Amygdala (tissue), 56 donors: ENCODE results near the gene GPR152.
"Not testable (repeated sequence)": the region's sequence is repeated elsewhere in the genome, so short reads cannot be mapped to it uniquely, and the experiment has no call there.

Source experiments
- DNase-seq, 56 donors: peaks; one replicate each; lab custom pipeline; 2025; lab: John Stamatoyannopoulos, UW

Gene GPR152

GRCh38 chr11:67489885-67490726 is 37.6 kb upstream of the GPR152 start:
- DNase-seq: no peak

DNA sequence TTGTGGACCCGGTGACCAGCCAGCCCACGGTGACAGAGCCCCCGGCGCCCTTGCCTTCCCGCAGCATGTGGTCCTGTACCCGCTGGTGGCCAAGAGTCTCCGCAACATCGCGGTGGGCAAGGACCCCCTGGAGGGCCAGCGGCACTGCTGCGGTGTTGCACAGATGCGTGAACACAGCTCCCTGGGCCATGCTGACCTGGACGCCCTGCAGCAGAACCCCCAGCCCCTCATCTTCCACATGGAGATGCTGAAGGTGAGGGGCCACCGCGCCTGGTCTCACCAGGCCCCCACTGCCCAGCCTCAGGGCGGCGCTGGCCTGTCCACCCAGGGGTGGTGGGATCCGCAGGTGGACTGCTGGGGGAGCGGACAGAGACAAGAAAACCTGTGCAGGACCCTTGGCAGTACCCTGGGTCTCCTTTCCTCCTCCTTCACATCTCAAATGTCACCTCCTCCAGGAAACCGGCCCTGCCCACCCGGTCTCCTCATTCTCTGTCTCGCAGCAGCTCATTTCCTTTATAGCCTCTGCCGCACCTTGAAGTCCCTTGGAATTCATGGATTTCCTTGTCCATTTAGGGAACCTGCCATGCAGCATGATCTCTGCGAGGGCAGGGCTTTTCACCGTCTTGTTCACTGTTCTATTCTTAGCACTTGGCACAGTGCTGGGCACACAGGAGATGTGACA is 36.8 kb upstream of the GPR152 start:
- DNase-seq: no peak

GRCh38 chr11:67486481-67487195 is 34.1 kb upstream of the GPR152 start:
- no peak for DNase-seq

- DNase-seq: not testable (repeated sequence)
These were observed 33.4 kb upstream of the GPR152 start for GRCh38 chr11:67485873-67486361.

DNA sequence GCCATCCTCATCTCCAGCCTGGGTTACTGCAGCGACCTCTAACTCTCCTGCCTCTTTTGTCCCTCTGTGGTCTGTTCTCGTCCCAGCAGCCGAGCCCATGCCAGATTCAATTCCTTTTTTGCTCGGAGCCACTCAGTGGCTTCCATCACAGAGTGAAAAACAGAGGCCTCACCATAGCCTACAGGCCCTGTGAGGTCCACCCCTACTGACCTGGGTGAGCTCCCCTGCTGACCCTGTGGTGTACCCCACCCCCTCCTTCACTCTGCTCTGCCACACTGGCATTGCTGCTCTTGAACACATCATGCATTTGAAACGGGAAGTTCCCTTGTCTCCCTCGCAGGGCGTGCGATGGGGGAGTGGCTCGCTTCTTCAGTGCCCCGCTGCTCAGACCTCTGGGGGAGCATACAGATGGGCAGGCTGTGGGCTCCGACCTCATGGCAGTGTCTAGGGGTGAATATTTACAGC is 32.4 kb upstream of the GPR152 start:
- peak in 5 of 56 donors; percentile 19 to 52 (median 30) for DNase-seq

DNA sequence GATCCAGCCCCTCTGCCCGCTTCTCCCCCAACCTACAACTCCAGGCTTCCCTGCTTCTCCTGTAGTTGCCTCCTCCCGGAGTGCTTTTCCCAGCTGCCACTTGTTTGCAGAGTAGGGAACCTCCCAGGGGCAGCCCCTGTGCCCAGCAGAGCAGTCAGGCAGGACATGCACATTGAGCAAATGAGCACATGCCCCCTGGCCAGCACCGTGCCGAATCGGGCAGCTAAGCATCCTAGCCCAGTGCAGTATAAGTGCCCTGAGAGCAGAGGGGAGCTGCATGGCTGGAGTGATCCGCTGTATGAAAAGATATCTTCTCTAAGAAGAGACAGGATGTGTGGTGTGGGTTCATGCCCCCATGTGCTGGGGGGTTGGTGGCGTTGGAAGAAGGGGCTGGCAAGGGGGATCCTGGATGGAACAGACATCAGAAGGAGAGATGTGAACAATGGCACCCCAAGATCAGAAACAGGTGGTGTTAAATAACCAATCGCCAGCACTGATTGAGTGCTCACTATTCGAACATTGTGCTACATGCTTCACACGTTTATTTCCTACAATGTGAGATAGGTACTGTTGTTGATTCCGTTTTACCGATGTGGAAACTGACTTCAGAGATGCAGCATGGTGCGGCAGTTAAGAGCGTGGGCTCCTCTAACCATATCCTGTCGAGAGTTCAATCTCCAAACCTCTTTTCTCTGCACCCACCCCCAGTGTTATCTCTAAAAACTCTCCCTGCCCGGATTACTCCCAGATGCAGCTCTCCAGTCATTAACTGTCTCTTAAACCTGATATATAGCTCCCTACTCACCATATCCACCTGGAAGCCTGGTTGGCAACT is 31.5 kb upstream of the GPR152 start:
- DNase-seq: no peak

DNA sequence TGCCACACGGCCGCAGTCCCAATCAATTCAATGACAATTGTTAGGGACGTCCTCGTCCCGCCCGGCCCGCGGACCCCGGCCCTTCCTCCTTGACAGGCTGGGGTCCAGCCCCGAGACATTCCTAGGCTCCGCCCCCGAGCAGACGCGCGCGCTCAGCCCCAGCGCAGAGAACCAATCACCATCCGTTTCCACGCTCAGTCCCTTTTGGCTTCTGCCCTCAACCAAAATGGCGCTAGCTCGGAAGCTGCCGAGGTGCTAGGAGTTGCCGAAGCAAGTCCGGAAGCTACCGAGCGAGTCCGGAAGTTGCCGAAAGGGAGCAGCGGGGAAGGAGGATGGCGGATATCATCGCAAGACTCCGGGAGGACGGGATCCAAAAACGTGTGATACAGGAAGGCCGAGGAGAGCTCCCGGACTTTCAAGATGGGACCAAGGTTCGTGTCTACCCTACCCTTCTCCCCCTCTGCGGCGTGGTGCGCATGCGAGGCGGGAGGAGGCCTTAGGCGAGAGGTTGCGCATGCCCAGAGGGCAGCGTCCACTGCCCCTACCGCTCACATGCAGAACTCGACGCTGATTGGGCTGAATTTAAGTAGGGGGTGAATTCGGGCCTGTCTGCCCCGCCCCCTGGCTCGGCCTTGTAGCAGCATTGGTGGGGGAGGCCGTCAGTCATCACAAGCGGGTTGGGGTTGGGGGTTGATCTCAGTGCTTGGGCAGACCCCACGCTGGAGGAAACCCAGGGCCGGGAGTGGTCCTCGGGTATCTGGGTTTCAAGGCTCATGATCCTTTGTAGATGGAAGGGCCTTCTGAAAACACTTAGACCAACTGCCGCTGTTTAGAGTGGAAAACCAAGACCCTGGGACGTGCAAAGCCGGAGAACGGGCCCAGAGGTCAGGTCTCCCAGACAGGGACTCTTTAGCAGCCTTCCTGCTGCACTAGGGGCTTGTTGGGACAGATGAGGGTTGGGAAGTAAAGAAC is 30.6 kb upstream of the GPR152 start, which contains the start of gene AIP:
AIP (plus strand) TSS at position 200 of the 972 bp plus-strand sequence; CDS start at position 333, 133 bp downstream.
- peak; percentile 86 to 100 (median 95) for DNase-seq

DNA sequence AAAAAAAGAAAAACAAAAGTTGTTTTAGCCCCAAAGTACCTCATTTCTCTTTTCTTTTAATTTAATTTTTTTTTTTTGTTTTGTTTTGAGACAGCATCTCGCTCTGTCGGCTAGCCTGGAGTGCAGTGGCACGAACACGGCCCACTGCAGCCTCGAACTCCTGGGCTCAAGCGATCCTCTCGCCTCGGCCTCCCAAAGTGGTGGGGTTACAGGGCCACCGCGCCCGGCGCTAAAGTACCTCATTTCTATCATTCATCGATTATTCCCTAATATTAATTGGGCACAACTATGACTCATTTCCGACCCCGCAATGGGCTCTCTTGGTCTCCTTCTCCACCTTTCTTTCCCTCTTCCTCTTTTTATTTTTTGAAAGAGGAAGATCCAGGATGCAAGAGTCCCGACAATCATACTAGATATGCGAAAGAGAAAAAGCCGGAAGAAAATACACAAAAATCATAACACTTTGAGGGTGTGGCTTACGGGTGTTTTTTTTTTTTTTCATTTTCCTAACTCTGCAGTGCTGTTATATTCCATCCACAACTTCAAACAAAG is 29.8 kb upstream of the GPR152 start:
- DNase-seq: no peak

DNA sequence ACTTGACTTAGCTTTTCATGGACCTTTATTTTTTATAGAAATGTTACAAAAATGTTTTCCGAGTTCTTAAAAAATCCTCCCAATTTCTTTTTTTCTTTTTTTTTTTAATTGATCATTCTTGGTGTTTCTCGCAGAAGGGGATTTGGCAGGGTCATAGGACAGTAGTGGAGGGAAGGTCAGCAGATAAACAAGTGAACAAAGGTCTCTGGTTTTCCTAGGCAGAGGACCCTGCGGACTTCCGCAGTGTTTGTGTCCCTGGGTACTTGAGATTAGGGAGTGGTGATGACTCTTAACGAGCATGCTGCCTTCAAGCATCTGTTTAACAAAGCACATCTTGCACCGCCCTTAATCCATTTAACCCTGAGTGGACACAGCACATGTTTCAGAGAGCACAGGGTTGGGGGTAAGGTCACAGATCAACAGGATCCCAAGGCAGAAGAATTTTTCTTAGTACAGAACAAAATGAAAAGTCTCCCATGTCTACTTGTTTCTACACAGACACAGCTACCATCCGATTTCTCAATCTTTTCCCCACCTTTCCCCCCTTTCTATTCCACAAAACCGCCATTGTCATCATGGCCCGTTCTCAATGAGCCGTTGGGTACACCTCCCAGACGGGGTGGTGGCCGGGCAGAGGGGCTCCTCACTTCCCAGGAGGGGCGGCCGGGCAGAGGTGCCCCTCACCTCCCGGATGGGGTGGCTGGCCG is 25.0 kb upstream of the GPR152 start:
- DNase-seq: not testable (repeated sequence)

GRCh38 chr11:67476692-67477091 is 24.2 kb upstream of the GPR152 start:
- DNase-seq: not testable (repeated sequence)

DNA sequence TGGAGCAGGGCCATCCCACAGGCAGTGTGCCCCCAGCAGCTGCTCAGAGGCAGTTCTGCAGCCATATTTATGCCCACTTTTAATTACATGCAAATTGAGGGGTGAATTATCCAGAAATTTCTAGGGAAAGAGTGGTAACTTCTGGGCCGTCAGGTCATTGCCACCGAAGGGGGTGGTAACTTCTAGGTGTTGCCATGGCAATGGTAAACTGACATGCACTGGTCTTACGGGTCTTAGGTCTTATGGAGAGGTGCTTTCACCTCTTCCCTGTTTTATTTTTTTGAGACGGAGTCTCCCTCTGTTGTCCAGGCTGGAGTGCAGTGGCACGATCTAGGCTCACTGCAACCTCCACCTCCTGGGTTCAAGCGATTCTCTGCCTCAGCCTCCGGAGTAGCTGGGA is 20.4 kb upstream of the GPR152 start:
- no peak for DNase-seq

DNA sequence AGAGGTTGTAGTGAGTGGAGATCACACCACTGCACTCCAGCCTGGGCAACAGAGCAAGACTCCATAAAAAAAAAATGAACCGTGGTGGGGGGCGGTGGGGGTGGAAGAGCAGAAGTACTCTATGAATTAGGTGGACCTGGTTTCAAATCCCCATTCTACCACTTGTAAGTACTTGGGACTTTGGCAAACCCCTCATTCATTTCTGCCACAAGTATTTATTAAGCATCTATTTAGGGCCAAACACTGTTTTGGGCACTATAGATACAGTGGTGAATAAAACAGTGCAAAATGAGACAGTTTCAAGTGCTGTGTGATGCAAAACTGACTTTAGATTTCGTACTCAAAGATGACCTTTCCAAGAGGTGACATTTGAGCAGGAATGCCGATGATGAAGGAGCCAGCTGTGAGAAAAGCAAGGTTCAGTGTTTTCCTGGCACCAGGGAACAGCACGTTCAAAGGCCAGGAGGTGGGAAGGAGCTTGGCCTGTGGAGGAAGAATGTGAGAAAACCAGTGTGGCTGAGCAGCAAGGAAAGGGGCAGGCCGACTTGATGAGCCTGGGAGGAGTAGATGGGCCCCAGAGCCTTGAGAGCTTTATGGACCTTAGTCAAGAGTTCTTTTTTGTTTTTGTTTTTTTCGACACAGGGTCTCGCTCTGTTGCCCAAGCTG is 17.9 kb upstream of the GPR152 start:
- DNase-seq: no peak

DNA sequence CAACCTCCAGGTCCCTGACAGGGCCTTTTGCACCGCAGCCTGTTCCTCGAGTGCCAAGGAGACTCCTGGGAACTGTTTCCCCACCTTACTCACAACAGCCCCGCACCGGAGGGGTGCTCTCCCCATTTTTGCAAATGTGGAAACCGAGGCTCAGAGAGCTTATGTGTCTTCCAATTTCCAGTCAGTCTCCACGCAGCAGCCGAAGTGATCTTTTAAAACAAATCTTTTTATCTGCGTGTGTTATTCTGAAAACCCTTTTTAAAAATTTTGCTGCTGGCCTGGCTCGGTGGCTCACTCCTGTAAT is 16.9 kb upstream of the GPR152 start:
- DNase-seq: no peak

DNA sequence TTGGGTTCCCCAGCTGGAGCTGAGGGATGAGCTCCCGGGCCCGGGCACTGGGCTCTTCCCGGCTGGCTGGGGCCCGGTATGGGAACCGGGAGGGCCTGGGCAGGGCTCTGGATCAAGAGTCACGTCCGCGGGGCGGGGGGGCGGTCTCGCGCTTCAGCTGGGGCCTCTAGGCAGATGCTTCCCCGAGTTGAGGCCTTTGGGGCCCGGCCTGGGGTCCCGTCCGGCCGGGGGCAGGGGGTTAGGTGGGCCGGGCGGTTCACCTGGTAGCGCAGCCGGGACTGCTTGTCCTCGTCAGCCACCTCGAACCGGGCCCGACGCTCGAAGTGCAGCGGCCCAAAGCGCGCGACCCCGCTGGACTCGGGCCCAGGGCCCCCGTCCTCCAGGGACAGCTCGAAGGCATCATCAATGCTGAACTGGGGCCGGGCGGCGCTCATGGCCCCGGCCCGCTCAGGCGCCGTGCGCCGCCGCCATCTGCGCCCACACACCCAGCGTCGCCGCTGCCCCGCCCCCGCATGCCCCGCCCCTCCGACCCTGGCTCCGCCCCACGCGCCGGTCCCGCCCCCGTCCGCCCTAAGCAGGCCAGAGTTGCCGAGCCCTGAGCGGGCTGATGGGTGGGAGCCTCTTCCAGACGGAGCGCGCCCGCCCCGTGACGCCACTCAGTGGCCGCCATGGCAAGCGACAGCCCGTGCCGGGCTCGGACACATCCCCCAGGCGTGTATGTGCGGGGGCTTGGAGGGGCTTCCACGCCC is 16.4 kb upstream of the GPR152 start, which contains the start of gene TMEM134:
TMEM134 (minus strand) TSS at position 493 of the 749 bp plus-strand sequence; CDS start at position 434, 59 bp downstream.
- DNase-seq: peak in 55 of 56 donors; percentile 50 to 96 (median 88)

- DNase-seq: no peak
These were observed 15.9 kb upstream of the GPR152 start for GRCh38 chr11:67468456-67468758.

DNA sequence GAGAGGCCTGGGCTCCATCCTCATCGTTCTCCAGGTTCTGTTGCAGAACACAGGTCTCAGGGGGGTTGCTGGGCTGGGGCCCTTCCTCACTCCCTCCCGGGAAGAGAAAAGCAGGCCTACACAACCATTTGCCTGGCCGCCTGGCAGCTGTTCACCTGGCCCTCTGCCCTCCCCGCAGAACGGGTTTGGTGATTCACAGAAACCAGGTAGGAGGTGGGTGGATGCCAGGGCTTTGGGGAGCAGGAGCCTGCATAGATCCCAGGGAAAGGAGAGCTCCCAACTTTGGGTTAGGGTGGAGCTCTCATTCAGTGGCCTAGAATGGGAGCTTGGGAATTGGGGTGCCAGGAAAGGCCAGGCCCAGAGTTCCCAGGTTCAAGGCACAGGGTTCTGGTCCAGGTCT is 15.5 kb upstream of the GPR152 start:
- peak in 2 of 56 donors; percentile 21 to 28 for DNase-seq
